Neural cell (in vitro differentiated cells): Measurements from ENCODE around the gene ZNF547.
A peak's percentile ranks its signal among the peaks of the same experiment; 100 is the strongest.

Source experiments
- EP300 ChIP-seq: fragments of 450-650 bp; conservative IDR thresholded peaks from 2 replicates; pipeline ENCODE4 v1.6.1; 2014; ENCODE audit warnings: antibody characterized with exemption, mild to moderate bottlenecking, moderate library complexity; ENCODE audit not compliant: poor library complexity, severe bottlenecking
- EZH2 ChIP-seq: fragments of 200-600, 300-800 bp; shearing (Covaris generic), sonication (generic); IDR thresholded peaks from 2 replicates; pipeline ENCODE4 v1.6.1; 2014; ENCODE audit warnings: antibody characterized with exemption, low read length, borderline replicate concordance, mild to moderate bottlenecking; ENCODE audit not compliant: insufficient read depth, poor library complexity, severe bottlenecking
- MXI1 ChIP-seq: fragments of 450-650 bp; conservative IDR thresholded peaks from 2 replicates; pipeline ENCODE4 v1.6.1; 2014; ENCODE audit warnings: antibody characterized with exemption, mild to moderate bottlenecking; ENCODE audit not compliant: poor library complexity, severe bottlenecking
- POLR2AphosphoS5 ChIP-seq: IDR thresholded peaks from 2 replicates; pipeline ENCODE4 v1.6.1; 2012
- RAD21 ChIP-seq: fragments of 450-650 bp; conservative IDR thresholded peaks from 2 replicates; pipeline ENCODE4 v1.6.1; 2014; ENCODE audit warnings: antibody characterized with exemption, mild to moderate bottlenecking, moderate library complexity
- REST ChIP-seq: IDR thresholded peaks from 2 replicates; pipeline ENCODE4 v1.6.1; 2012; ENCODE audit warnings: borderline replicate concordance
- SMC3 ChIP-seq: fragments of 450-650 bp; conservative IDR thresholded peaks from 2 replicates; pipeline ENCODE4 v1.6.1; 2014; ENCODE audit warnings: antibody characterized with exemption, mild to moderate bottlenecking, moderate library complexity; ENCODE audit not compliant: poor library complexity
- TAF1 ChIP-seq: IDR thresholded peaks from 2 replicates; pipeline ENCODE4 v1.6.1; 2012; ENCODE audit warnings: low read depth
- TF ChIP-seq, protein P1 (sequence below): fragments of 450-650 bp; IDR thresholded peaks from 2 replicates; pipeline ENCODE4 v1.5.1; 2014; ENCODE audit warnings: antibody characterized with exemption, mild to moderate bottlenecking, moderate library complexity; ENCODE audit not compliant: poor library complexity, severe bottlenecking

DNA sequence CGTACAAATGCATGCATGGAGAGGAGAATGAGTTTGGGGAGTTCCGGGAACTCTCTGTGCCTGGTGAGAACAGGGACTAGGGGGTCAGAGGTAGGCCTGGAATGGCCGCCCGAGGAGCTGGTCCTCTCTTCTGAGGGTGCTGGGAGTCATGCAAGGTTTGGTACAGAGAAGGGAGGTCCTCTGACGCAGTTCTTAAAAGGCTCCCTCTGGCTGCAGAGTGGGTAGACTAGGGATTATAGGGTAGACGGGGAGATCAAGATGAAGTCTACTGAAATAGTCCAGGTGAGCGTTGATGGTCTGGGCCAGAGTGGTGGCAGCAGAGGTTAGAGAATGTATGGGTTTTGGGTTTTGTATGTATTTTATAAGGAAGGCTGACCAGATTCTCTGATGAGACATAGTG lies 11.5 kb upstream of the ZNF547 start:
- TF ChIP-seq, protein P1, sequence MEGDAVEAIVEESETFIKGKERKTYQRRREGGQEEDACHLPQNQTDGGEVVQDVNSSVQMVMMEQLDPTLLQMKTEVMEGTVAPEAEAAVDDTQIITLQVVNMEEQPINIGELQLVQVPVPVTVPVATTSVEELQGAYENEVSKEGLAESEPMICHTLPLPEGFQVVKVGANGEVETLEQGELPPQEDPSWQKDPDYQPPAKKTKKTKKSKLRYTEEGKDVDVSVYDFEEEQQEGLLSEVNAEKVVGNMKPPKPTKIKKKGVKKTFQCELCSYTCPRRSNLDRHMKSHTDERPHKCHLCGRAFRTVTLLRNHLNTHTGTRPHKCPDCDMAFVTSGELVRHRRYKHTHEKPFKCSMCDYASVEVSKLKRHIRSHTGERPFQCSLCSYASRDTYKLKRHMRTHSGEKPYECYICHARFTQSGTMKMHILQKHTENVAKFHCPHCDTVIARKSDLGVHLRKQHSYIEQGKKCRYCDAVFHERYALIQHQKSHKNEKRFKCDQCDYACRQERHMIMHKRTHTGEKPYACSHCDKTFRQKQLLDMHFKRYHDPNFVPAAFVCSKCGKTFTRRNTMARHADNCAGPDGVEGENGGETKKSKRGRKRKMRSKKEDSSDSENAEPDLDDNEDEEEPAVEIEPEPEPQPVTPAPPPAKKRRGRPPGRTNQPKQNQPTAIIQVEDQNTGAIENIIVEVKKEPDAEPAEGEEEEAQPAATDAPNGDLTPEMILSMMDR, result peak; percentile 7
- TF ChIP-seq MXI1 (no peak), REST (no peak), TAF1 (no peak), RAD21 (no peak), POLR2AphosphoS5 (no peak), EP300 (no peak), EZH2 (no peak), SMC3 (no peak)
